ENCODE measurements around the gene CORO2B.

Gene CORO2B

GRCh38 chr15:68574629-68575028, 4.2 kb upstream of the CORO2B start:
- no peak overlapping the region for H3K27ac ChIP-seq (ENCODE audit: low read depth, low read length)
- H3K9me3 ChIP-seq (ENCODE audit: control insufficient read depth, insufficient read depth, low read length): no peaks in the 10 kb centered on the region
- peaks cover 65% of the 10 kb centered on the region for H3K4me1 ChIP-seq (ENCODE audit: control insufficient read depth, insufficient read depth, low read length)
- no peak overlapping the region for H3K4me3 ChIP-seq (ENCODE audit: low read depth, low read length)
- H3K27me3 ChIP-seq (ENCODE audit: control insufficient read depth, insufficient read depth, low read length): peaks cover 32% of the 10 kb centered on the region
- H3K9ac ChIP-seq (ENCODE audit: low read depth, low read length): no peak overlapping the region
- no peaks in the 10 kb centered on the region for H3K36me3 ChIP-seq (ENCODE audit: control insufficient read depth, insufficient read depth, low read length)

DNA sequence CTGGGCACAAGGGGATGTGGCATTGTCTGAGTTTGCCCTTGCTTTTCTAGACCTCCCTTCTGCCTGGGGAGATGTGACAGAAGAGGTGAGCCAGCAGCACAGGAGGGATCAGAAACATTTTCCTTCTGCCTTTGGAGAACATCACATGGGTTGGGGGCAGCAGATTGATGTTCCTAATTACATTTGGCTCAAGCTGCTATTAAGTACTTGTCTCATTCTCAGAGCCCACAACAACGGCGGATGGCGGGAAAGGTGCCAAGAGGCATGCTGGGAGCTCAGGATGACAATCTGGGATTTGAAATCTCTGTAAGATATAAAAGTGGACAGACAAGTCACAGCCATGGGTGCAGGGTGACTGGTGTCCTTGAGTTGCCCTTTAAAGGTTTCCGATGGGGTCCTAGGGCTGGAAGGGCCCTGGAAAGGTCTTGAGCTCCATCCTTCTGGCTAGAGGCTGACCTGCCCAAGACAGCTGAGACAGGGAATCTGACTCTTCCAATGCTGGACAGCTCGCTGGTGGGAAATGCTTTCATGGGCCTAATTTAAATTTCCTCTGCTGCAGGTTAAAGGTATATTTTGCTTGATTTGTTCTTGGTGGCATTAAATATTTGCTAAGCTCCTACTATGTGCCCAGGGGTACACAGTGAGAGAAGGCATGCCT, 2.4 kb upstream of the CORO2B start:
- Histone ChIP-seq H3K4me1 (ENCODE audit: control insufficient read depth, insufficient read depth, low read length) (peaks cover 57% of the 10 kb centered on the region), H3K9ac (ENCODE audit: low read depth, low read length) (no peak overlapping the region), H3K27ac (ENCODE audit: low read depth, low read length) (no peak overlapping the region), H3K4me3 (ENCODE audit: low read depth, low read length) (no peak overlapping the region), H3K27me3 (ENCODE audit: control insufficient read depth, insufficient read depth, low read length) (peaks cover 47% of the 10 kb centered on the region), H3K36me3 (ENCODE audit: control insufficient read depth, insufficient read depth, low read length) (no peaks in the 10 kb centered on the region), H3K9me3 (ENCODE audit: control insufficient read depth, insufficient read depth, low read length) (no peaks in the 10 kb centered on the region)

DNA sequence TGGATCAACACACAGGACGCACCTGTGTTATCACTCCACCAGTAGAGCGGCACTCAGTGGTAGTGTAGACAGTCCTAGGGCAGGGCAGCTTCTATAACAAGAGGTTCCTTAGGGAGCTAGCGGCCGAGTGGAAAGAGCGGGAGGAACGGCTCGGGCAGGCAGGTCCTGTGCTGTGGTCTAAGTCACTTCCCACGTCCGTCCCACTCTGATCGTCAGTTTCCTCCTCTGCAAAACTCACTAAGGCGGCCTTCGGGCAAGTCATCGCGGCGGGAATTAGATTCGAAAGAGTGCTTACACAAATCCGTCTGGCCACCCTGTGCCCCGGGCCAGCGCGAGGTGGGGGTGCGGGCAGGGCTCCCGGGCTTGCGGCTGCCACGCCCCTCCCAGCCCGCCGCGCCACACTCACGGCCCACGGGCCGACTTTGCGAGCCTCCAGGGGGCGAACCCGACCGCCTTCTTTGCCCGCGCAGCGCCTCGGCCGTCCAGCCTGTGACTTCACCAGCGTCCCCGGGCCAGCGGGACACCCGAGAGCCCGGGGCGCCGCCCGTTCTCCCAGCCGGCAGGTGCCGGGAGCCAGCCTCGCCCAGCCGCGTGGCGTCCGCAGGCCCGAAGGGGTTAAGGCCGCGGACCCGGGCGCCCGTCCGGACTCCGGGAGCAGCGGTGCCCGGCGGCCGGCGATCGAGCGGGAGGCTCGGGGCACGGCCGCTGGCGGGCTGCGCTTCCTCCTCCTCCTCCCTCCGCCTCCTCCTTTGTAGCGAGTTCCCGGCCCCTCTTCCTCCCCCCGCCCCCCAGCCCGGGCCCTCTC, 416 bp upstream of the CORO2B start:
- peak overlapping the region; percentile 68 for H3K4me3 ChIP-seq (ENCODE audit: low read depth, low read length)
- peaks cover 47% of the 10 kb centered on the region for H3K27me3 ChIP-seq (ENCODE audit: control insufficient read depth, insufficient read depth, low read length)
- H3K4me1 ChIP-seq (ENCODE audit: control insufficient read depth, insufficient read depth, low read length): peaks cover 47% of the 10 kb centered on the region
- no peaks in the 10 kb centered on the region for H3K9me3 ChIP-seq (ENCODE audit: control insufficient read depth, insufficient read depth, low read length)
- no peaks in the 10 kb centered on the region for H3K36me3 ChIP-seq (ENCODE audit: control insufficient read depth, insufficient read depth, low read length)
- peak overlapping the region; percentile 77 for H3K27ac ChIP-seq (ENCODE audit: low read depth, low read length)
- H3K9ac ChIP-seq (ENCODE audit: low read depth, low read length): peak overlapping the region; percentile 38; the same call in 1 of the 2 replicates

DNA sequence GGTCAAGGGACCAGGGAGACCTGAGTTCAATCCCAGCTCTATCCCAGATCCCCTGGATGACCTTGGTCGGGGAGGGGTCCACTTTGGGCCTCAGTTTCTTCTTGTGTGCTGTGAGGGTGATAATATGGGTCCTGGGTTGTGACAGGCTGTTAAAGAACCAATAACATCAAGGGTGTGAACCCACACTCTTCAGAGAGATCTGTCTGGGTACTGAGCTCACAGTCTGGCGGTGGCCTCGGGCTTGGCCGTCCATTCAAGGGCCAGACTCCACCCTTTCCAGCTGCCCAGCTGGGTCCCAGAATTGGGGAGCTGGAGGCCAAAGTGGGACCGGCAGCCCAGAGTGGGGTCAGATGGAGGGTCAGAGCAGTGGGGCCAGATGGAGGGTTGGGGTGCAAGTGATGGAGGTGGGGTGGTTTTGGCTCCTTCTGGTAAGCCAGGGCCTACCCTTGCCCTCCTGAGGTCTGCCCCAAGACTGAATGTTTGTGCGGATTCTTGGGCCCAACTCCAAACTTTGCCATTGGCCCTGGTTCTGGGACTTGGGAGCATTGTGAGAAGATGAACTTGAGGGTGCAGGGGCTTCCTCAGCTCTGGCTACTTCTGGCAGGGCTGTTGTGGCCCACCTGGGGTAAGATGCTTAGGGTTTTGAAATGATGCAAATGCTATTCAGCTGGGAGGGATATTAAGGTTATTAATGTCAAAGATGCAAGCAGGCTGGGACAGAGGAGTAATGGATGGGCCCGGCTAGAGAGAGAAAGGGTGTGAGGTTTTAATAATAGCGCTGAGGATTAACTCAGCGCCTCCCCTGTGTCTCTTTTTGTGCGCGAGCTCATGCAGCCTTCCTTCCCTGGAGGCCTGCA, 1.5 kb downstream of the CORO2B start:
- Histone ChIP-seq H3K27ac (ENCODE audit: low read depth, low read length) (no peak overlapping the region), H3K4me1 (ENCODE audit: control insufficient read depth, insufficient read depth, low read length) (peaks cover 31% of the 10 kb centered on the region), H3K36me3 (ENCODE audit: control insufficient read depth, insufficient read depth, low read length) (no peaks in the 10 kb centered on the region), H3K9me3 (ENCODE audit: control insufficient read depth, insufficient read depth, low read length) (no peaks in the 10 kb centered on the region), H3K27me3 (ENCODE audit: control insufficient read depth, insufficient read depth, low read length) (peaks cover 46% of the 10 kb centered on the region), H3K4me3 (ENCODE audit: low read depth, low read length) (peak overlapping the region; percentile 68; the same call in 1 of the 2 replicates), H3K9ac (ENCODE audit: low read depth, low read length) (no peak overlapping the region)

- Histone ChIP-seq H3K4me1 (ENCODE audit: control insufficient read depth, insufficient read depth, low read length) (peaks cover 31% of the 10 kb centered on the region), H3K4me3 (ENCODE audit: low read depth, low read length) (no peak overlapping the region), H3K36me3 (ENCODE audit: control insufficient read depth, insufficient read depth, low read length) (no peaks in the 10 kb centered on the region), H3K9ac (ENCODE audit: low read depth, low read length) (no peak overlapping the region), H3K27me3 (ENCODE audit: control insufficient read depth, insufficient read depth, low read length) (peaks cover 46% of the 10 kb centered on the region), H3K9me3 (ENCODE audit: control insufficient read depth, insufficient read depth, low read length) (no peaks in the 10 kb centered on the region), H3K27ac (ENCODE audit: low read depth, low read length) (no peak overlapping the region)
Measured at GRCh38 chr15:68580883-68581155, 2.0 kb downstream of the CORO2B start.

GRCh38 chr15:68581725-68582124, 2.9 kb downstream of the CORO2B start:
- H3K4me1 ChIP-seq (ENCODE audit: control insufficient read depth, insufficient read depth, low read length): peaks cover 30% of the 10 kb centered on the region
- no peaks in the 10 kb centered on the region for H3K36me3 ChIP-seq (ENCODE audit: control insufficient read depth, insufficient read depth, low read length)
- H3K27me3 ChIP-seq (ENCODE audit: control insufficient read depth, insufficient read depth, low read length): peaks cover 38% of the 10 kb centered on the region
- no peak overlapping the region for H3K27ac ChIP-seq (ENCODE audit: low read depth, low read length)
- no peak overlapping the region for H3K9ac ChIP-seq (ENCODE audit: low read depth, low read length)
- H3K4me3 ChIP-seq (ENCODE audit: low read depth, low read length): no peak overlapping the region
- H3K9me3 ChIP-seq (ENCODE audit: control insufficient read depth, insufficient read depth, low read length): no peaks in the 10 kb centered on the region

- peaks cover 25% of the 10 kb centered on the region for H3K4me1 ChIP-seq (ENCODE audit: control insufficient read depth, insufficient read depth, low read length)
- H3K9me3 ChIP-seq (ENCODE audit: control insufficient read depth, insufficient read depth, low read length): no peaks in the 10 kb centered on the region
- H3K9ac ChIP-seq (ENCODE audit: low read depth, low read length): no peak overlapping the region
Measured at GRCh38 chr15:68582236-68582635, 3.4 kb downstream of the CORO2B start.

DNA sequence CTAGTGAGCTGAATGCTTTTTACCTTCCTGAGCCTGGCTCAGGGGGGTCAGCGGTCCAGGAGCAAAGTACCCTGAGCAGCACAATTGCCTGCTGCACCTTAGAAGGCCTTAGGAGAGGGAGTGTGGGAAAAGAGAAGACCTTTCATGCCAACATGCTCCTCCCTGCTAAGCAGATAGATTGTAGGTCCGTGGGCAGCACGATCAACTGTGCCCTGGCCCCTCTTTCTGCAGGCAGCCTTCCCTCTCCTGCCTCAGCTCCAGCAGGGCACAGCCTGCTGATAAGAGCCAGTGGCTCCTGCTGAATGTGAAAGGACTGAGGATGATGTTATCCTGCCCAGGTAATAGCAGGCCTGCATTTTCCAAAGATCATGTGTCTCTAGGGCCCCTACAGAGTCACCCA, 4.1 kb downstream of the CORO2B start:
- H3K36me3 ChIP-seq (ENCODE audit: control insufficient read depth, insufficient read depth, low read length): no peaks in the 10 kb centered on the region
- H3K4me3 ChIP-seq (ENCODE audit: low read depth, low read length): no peak overlapping the region
- H3K4me1 ChIP-seq (ENCODE audit: control insufficient read depth, insufficient read depth, low read length): peaks cover 23% of the 10 kb centered on the region
- H3K27ac ChIP-seq (ENCODE audit: low read depth, low read length): no peak overlapping the region
- H3K27me3 ChIP-seq (ENCODE audit: control insufficient read depth, insufficient read depth, low read length): peaks cover 27% of the 10 kb centered on the region
- H3K9ac ChIP-seq (ENCODE audit: low read depth, low read length): no peak overlapping the region
- H3K9me3 ChIP-seq (ENCODE audit: control insufficient read depth, insufficient read depth, low read length): no peaks in the 10 kb centered on the region

More at GRCh38 chr15:68582236-68582635, 3.4 kb downstream of the CORO2B start:
- no peaks in the 10 kb centered on the region for H3K36me3 ChIP-seq (ENCODE audit: control insufficient read depth, insufficient read depth, low read length)
- no peak overlapping the region for H3K4me3 ChIP-seq (ENCODE audit: low read depth, low read length)
- H3K27ac ChIP-seq (ENCODE audit: low read depth, low read length): no peak overlapping the region
- peaks cover 33% of the 10 kb centered on the region for H3K27me3 ChIP-seq (ENCODE audit: control insufficient read depth, insufficient read depth, low read length)

DNA sequence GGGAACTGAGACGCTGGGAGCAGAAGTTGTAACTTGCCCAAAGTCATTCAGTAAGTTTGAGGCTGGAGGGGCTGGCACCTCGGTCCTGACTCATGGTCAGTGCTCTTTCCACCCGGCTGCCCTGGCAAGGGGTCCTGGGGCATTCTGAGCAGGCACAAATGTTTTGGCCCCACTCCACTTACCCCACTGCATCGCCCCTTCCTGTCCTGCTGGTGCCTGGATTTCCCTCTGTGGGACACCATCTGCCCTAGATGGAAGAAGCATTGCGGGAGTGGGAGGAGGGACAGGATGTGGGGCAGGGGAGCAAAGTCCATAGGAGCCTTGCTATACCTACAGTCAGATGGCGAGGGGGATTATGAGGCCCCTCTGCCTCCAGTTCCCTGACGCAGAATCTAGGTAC, 4.5 kb downstream of the CORO2B start:
- no peak overlapping the region for H3K4me3 ChIP-seq (ENCODE audit: low read depth, low read length)
- H3K9ac ChIP-seq (ENCODE audit: low read depth, low read length): no peak overlapping the region
- peaks cover 19% of the 10 kb centered on the region for H3K4me1 ChIP-seq (ENCODE audit: control insufficient read depth, insufficient read depth, low read length)
- no peaks in the 10 kb centered on the region for H3K36me3 ChIP-seq (ENCODE audit: control insufficient read depth, insufficient read depth, low read length)
- no peak overlapping the region for H3K27ac ChIP-seq (ENCODE audit: low read depth, low read length)
- H3K9me3 ChIP-seq (ENCODE audit: control insufficient read depth, insufficient read depth, low read length): no peaks in the 10 kb centered on the region
- H3K27me3 ChIP-seq (ENCODE audit: control insufficient read depth, insufficient read depth, low read length): peaks cover 22% of the 10 kb centered on the region

DNA sequence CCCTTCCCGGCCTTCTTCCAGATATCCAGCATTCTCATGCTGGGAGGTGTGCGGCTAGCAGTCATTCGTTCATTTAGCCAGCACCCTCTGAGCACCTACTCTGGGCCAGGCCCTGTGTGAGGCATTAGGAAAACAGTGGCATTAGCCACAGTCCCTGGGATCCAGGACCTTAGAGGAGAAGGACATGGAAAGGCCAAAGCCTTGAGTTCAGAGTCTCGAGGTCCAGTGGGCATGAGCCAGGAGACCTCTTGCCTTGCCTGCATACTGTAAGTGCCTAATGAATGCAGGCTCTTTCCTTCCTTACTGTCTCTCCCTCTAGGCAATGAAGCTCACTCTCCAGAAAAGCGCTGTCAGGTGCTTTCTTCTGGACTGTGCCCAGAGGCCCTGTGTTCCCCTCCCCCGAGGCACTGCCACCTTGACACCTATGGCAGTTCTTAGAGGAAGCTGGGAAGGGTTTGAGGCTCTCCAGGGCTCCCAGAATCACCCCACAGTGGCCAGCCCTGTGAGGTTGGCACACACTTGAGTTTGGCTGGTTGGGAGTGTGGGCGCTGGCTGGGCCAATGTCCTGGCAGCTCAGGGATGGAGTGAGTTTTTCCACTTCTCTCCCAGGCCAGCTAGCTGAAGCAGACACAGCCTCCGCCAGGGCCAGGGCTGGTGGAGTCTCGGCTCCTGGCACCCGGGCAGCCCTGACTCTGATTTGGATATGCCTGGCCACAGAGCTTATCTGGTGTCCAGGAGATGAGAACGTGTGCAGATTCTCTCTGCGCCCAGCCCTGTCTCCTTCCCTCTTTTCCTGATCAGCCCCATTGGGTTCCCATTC, 5.4 kb downstream of the CORO2B start:
- Histone ChIP-seq H3K9me3 (ENCODE audit: control insufficient read depth, insufficient read depth, low read length) (no peaks in the 10 kb centered on the region), H3K36me3 (ENCODE audit: control insufficient read depth, insufficient read depth, low read length) (no peaks in the 10 kb centered on the region), H3K4me3 (ENCODE audit: low read depth, low read length) (no peak overlapping the region), H3K27me3 (ENCODE audit: control insufficient read depth, insufficient read depth, low read length) (peaks cover 21% of the 10 kb centered on the region), H3K27ac (ENCODE audit: low read depth, low read length) (no peak overlapping the region), H3K9ac (ENCODE audit: low read depth, low read length) (no peak overlapping the region), H3K4me1 (ENCODE audit: control insufficient read depth, insufficient read depth, low read length) (peaks cover 23% of the 10 kb centered on the region)

Measured in HUES48 (cell line).